GM06990 (cell line): ENCODE measurements around the gene FGF7.
"Not testable (repeated sequence)": the region's sequence is repeated elsewhere in the genome, so short reads cannot be mapped to it uniquely, and the experiment has no call there.

Experiments
- DNase-seq: peaks from one replicate; pipeline ENCODE4 v3.0.0-alpha.2; 2011; ENCODE audit not compliant: insufficient read length; ENCODE audit errors: extremely low read depth
- H3K27me3 ChIP-seq: replicated peaks from 2 replicates; pipeline ENCODE4 v1.6.0; 2011; ENCODE audit warnings: low read length; ENCODE audit not compliant: control insufficient read depth, insufficient read depth
- H3K36me3 ChIP-seq: 2 replicates; pipeline ENCODE4 v1.5.1; 2011; ENCODE audit warnings: low read length; ENCODE audit not compliant: control insufficient read depth, insufficient read depth
- H3K4me3 ChIP-seq: replicated peaks from 2 replicates; pipeline ENCODE4 v1.5.1; 2011; ENCODE audit warnings: low read depth, mild to moderate bottlenecking, control low read depth, low read length
- TF ChIP-seq, protein P1 (sequence below): IDR thresholded peaks from 2 replicates; pipeline ENCODE4 v1.5.1; 2011; ENCODE audit warnings: low read length, control low read depth, mild to moderate bottlenecking, inconsistent platforms; ENCODE audit not compliant: insufficient read depth, poor library complexity, severe bottlenecking

FGF7 gene

GRCh38 chr15:49468481-49468839, 45.4 kb downstream of the FGF7 start:
- H3K4me3 ChIP-seq = no peak overlapping the region
- DNase-seq = no peak
- no peaks in the 10 kb centered on the region for H3K27me3 ChIP-seq
- TF ChIP-seq, protein P1, sequence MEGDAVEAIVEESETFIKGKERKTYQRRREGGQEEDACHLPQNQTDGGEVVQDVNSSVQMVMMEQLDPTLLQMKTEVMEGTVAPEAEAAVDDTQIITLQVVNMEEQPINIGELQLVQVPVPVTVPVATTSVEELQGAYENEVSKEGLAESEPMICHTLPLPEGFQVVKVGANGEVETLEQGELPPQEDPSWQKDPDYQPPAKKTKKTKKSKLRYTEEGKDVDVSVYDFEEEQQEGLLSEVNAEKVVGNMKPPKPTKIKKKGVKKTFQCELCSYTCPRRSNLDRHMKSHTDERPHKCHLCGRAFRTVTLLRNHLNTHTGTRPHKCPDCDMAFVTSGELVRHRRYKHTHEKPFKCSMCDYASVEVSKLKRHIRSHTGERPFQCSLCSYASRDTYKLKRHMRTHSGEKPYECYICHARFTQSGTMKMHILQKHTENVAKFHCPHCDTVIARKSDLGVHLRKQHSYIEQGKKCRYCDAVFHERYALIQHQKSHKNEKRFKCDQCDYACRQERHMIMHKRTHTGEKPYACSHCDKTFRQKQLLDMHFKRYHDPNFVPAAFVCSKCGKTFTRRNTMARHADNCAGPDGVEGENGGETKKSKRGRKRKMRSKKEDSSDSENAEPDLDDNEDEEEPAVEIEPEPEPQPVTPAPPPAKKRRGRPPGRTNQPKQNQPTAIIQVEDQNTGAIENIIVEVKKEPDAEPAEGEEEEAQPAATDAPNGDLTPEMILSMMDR = no peak
- no peaks in the 10 kb centered on the region for H3K36me3 ChIP-seq

DNA sequence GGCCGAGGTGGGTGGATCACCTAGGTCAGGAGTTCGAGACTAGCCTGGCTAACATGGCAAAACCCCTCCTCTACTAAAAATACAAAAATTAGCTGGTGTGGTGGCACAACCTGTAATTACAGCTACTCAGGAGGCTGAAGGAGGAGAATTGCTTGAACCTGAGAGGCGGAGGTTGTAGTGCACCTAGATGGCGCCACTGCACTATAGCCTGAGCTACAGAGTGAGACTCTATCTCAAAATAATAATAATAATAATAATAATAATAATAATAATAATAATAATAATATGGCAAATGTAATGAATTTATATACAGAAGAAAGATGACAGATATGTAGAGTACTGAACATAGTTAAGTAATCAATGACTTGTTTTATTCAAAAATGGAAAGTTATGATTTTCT, 48.2 kb downstream of the FGF7 start:
- TF ChIP-seq, protein P1 = peak; percentile 63
- H3K27me3 ChIP-seq, H3K36me3 ChIP-seq, H3K4me3 ChIP-seq, DNase-seq: not testable (repeated sequence)

DNA sequence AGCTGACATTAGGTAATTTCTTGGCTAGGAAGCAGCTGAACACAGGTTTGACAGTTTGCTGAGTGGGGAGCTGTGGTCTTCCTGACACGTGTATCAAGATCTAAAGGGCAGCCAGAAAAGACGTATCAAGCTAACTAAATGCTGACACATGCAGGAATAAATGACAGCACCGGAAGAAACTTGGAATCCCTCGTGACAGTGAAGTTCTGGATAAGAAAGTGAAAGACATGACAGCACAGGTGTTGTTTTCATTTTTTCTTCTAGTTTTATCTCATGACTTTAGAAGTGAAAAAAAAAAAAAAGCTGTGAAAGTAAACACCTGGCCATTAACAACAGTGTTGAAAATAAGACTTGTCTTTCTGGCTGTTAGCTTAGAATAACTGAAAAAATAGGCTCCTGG, 48.7 kb downstream of the FGF7 start:
- Histone ChIP-seq H3K27me3 (no peaks in the 10 kb centered on the region), H3K36me3 (no peaks in the 10 kb centered on the region), H3K4me3 (no peak overlapping the region)
- TF ChIP-seq, protein P1 = no peak
- peak; percentile 12 for DNase-seq

GRCh38 chr15:49472338-49472737, 49.3 kb downstream of the FGF7 start:
- no peaks in the 10 kb centered on the region for H3K36me3 ChIP-seq
- TF ChIP-seq, protein P1 = no peak
- H3K4me3 ChIP-seq = no peak overlapping the region
- DNase-seq = no peak
- no peaks in the 10 kb centered on the region for H3K27me3 ChIP-seq

- H3K36me3 ChIP-seq = no peaks in the 10 kb centered on the region
- H3K4me3 ChIP-seq = no peak overlapping the region
- DNase-seq = no peak
- TF ChIP-seq, protein P1 = no peak
- no peaks in the 10 kb centered on the region for H3K27me3 ChIP-seq
Measured at GRCh38 chr15:49473031-49473430, 50.0 kb downstream of the FGF7 start.

DNA sequence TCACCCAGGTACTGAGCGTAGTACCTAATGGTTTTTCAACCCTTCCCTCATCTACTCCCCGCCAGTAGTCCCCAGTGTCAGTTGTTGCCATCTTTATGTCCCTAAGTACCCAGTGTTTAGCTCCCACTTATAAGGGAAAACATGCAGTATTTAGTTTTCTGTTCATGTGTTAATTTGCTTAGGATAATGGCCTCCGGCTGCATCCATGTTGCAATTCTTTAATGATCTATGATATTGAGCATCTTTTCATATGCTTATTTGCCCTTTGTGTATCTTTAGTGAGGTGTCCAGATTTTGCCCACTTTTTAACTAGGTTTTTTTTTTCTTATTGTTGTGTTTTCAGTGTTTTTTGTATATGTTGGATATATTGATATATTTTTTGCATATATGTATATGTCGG, 55.0 kb downstream of the FGF7 start:
- H3K4me3 ChIP-seq, H3K36me3 ChIP-seq, H3K27me3 ChIP-seq, DNase-seq: not testable (repeated sequence)

GRCh38 chr15:49478982-49479381, 55.9 kb downstream of the FGF7 start:
- H3K36me3 ChIP-seq, DNase-seq, H3K27me3 ChIP-seq, H3K4me3 ChIP-seq: not testable (repeated sequence)

DNA sequence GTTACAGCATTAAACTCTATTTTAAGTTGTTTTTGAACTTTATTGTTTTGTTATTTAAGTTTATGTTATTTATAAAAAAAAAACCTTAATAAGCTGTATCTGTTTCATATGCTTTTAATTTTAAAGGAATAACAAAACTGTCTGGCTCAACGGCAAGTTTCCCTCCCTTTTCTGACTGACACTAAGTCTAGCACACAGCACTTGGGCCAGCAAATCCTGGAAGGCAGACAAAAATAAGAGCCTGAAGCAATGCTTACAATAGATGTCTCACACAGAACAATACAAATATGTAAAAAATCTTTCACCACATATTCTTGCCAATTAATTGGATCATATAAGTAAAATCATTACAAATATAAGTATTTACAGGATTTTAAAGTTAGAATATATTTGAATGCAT, 62.4 kb downstream of the FGF7 start:
- H3K36me3 ChIP-seq, DNase-seq, H3K27me3 ChIP-seq, H3K4me3 ChIP-seq: not testable (repeated sequence)
